PC-3 (cell line): ENCODE data around the gene ZNF426. TPM values are rescaled to one million over a fixed set of nuclear protein-coding genes. Genes with fewer than 3 reads are reported as not detected.

ENCODE experiments used
- ATAC-seq: fragments of 200-7000 bp; cut with Tn5 transposase; 2 replicates; pipeline ENCODE4 v1.9.1; 2020; ENCODE audit warnings: mild to moderate bottlenecking, moderate library complexity
- BruUV-seq: library from RNA; stranded (reverse); fragments of 400-500 nt; replicated peaks from 2 replicates; lab custom pipeline; 2021; lab: Mats Ljungman, UMichigan
- CTCF ChIA-PET: fragments of 300-600 bp; sonication (Branson Sonifier 250); formaldehyde crosslinking; loops from one replicate; lab custom pipeline; 2022; ENCODE audit warnings: antibody characterized with exemption; lab: Charles Lee
- POLR2A ChIA-PET: fragments of 300-600 bp; sonication (Branson Sonifier 250); formaldehyde crosslinking; loops from one replicate; lab custom pipeline; 2022; ENCODE audit warnings: antibody characterized with exemption; ENCODE audit not compliant: unreplicated experiment; lab: Charles Lee
- DNase-seq: peaks from one replicate; pipeline ENCODE4 v3.0.0-alpha.2; 2015
- H2AFZ ChIP-seq: fragments of 300-600 bp; sonication (generic); 2 replicates; pipeline ENCODE4 v1.6.0; 2016; ENCODE audit warnings: antibody characterized with exemption, low read length
- H3F3A ChIP-seq: fragments of 300-600 bp; sonication (generic); one replicate; pipeline ENCODE4 v1.6.0; 2017; ENCODE audit warnings: antibody characterized with exemption, low read length, control low read depth, mild to moderate bottlenecking; ENCODE audit not compliant: unreplicated experiment
- H3K27ac ChIP-seq: fragments of 300-600 bp; sonication (generic); 2 replicates; pipeline ENCODE4 v1.5.1; 2016; ENCODE audit warnings: mild to moderate bottlenecking, low read length
- H3K27me3 ChIP-seq: fragments of 300-600 bp; sonication (generic); 2 replicates; pipeline ENCODE4 v1.6.1; 2016; ENCODE audit warnings: low read length, mixed read lengths
- H3K36me3 ChIP-seq: fragments of 300-600 bp; sonication (generic); 2 replicates; pipeline ENCODE4 v1.6.1; 2016; ENCODE audit warnings: low read depth, mixed run types, low read length, mixed read lengths
- H3K4me1 ChIP-seq: fragments of 300-600 bp; sonication (generic); 2 replicates; pipeline ENCODE4 v1.5.1; 2016; ENCODE audit warnings: low read length; ENCODE audit not compliant: insufficient read depth
- H3K4me2 ChIP-seq: fragments of 300-600 bp; sonication (generic); 2 replicates; pipeline ENCODE4 v1.6.0; 2016; ENCODE audit warnings: low read length
- H3K4me3 ChIP-seq: fragments of 300-600 bp; sonication (generic); 2 replicates; pipeline ENCODE4 v1.5.1; 2016; ENCODE audit warnings: mild to moderate bottlenecking, low read length, mixed read lengths
- H3K79me2 ChIP-seq: fragments of 300-600 bp; sonication (generic); 2 replicates; pipeline ENCODE4 v1.6.1; 2017; ENCODE audit warnings: low read length, mixed read lengths
- H3K9ac ChIP-seq: fragments of 300-600 bp; sonication (generic); 2 replicates; pipeline ENCODE4 v1.6.0; 2016; ENCODE audit warnings: mild to moderate bottlenecking, low read length
- H3K9me2 ChIP-seq: fragments of 300-600 bp; sonication (generic); replicated peaks from 2 replicates; pipeline ENCODE4 v1.6.1; 2016; ENCODE audit warnings: mixed run types, low read length, mixed read lengths
- H3K9me3 ChIP-seq: fragments of 300-600 bp; sonication (generic); 2 replicates; pipeline ENCODE4 v1.6.1; 2016; ENCODE audit warnings: low read length, mixed read lengths
- H4K20me1 ChIP-seq: fragments of 300-600 bp; sonication (generic); 2 replicates; pipeline ENCODE4 v1.6.1; 2016; ENCODE audit warnings: low read length, mixed read lengths
- EZH2 ChIP-seq: fragments of 300-600 bp; sonication (generic); IDR thresholded peaks from one replicate; pipeline ENCODE4 v1.6.1; 2017; ENCODE audit warnings: antibody characterized with exemption, mild to moderate bottlenecking, low read length; ENCODE audit not compliant: unreplicated experiment
- EZH2phosphoT487 ChIP-seq: fragments of 300-600 bp; sonication (generic); IDR thresholded peaks from 2 replicates; pipeline ENCODE4 v1.6.1; 2018; ENCODE audit warnings: mild to moderate bottlenecking, antibody characterized with exemption, low read length, borderline replicate concordance
- intact Hi-C: fragments of 100-400 bp; cut with micrococcal nuclease; formaldehyde crosslinking; loops from 2 replicates; pipeline ENCODE4 v1.9.0; 2023
- total RNA-seq: library from RNA; depleted of rRNA; stranded (reverse); fragments of >200 nt; gene quantifications from 2 replicates; pipeline ENCODE4 v1.2.3, GENCODE V29; 2014
- TF ChIP-seq, protein P1 (sequence below): fragments of 300-600 bp; sonication (generic); conservative IDR thresholded peaks from 2 replicates; pipeline ENCODE4 v1.5.1; 2017; ENCODE audit warnings: antibody characterized with exemption, low read depth, mild to moderate bottlenecking, low read length

Gene ZNF426
- total RNA-seq, 1 experiment from 2014 or later, result 8.2 TPM

DNA sequence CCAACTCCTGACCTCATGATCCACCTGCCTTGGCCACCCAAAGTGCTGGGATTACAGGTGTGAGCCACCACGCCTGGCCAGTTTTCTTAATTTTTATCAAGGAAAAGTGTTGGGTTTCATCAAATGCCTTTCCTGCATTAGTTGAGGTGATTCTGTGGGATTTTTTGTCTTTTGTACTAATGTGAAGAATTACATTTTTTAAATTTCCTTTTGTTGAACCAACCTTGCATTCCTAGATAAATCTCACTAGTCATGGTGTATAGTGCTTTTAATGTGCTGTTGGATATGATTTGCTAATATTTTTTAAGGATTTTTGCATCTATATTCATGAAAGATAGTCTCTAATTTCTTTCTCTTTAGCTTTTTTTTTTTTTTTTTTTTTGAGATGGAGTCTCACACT lies 37.6 kb downstream of the ZNF426 start:
- Histone ChIP-seq H4K20me1 (no peaks in the 10 kb centered on the region), H3K4me2 (no peak overlapping the region), H2AFZ (no peak overlapping the region), H3K9me2 (no peaks in the 10 kb centered on the region), H3K4me3 (no peak overlapping the region), H3K9ac (no peak overlapping the region), H3K9me3 (peaks cover 48% of the 10 kb centered on the region), H3K27me3 (no peaks in the 10 kb centered on the region), H3K36me3 (no peaks in the 10 kb centered on the region), H3K4me1 (no peaks in the 10 kb centered on the region), H3K79me2 (no peaks in the 10 kb centered on the region), H3F3A (no peaks in the 10 kb centered on the region), H3K27ac (no peak overlapping the region)
- no TSS peak for BruUV-seq
- CTCF ChIA-PET, result no interaction called here
- ATAC-seq (no peak), DNase-seq (no peak)
- POLR2A ChIA-PET, result no interaction called here
- intact Hi-C loops, result no loop called here
- TF ChIP-seq EZH2 (no peak), EZH2phosphoT487 (no peak)
- TF ChIP-seq, protein P1, sequence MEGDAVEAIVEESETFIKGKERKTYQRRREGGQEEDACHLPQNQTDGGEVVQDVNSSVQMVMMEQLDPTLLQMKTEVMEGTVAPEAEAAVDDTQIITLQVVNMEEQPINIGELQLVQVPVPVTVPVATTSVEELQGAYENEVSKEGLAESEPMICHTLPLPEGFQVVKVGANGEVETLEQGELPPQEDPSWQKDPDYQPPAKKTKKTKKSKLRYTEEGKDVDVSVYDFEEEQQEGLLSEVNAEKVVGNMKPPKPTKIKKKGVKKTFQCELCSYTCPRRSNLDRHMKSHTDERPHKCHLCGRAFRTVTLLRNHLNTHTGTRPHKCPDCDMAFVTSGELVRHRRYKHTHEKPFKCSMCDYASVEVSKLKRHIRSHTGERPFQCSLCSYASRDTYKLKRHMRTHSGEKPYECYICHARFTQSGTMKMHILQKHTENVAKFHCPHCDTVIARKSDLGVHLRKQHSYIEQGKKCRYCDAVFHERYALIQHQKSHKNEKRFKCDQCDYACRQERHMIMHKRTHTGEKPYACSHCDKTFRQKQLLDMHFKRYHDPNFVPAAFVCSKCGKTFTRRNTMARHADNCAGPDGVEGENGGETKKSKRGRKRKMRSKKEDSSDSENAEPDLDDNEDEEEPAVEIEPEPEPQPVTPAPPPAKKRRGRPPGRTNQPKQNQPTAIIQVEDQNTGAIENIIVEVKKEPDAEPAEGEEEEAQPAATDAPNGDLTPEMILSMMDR, result no peak

DNA sequence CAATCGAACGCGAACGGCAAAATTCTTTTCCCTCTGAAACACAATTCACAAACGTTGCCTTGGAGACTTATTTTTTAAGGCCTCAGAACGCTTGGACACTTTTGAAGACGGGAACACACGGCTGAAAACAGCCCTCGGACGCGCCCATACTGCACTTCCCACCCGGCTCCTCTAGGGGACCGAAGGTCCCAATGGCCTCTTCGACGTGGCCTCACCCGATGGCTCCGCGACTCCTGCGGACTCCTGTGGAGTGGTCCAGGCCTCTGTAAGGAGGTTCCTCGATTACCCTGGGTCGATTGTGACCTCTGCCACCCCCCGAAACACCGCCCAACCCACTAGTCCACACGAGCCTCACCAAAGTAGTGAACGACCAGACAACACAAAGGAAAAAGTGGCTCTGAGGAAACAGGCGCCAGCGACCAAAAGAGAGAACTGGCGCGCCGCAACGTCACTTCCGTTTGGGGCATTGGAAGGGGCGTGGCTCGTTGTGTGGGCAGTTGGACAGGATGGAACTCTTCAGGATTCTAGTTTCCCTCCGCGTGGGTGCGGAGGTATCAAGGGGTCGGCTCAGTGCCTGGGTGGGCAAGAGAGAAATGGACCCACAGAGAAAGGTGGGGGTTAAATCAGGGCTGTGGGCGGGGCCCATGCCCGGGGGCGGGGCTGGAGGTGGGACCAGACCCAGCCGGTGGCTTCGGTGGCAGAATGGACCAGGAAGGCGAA lies 40.1 kb downstream of the ZNF426 start, which contains the start of gene ZNF560:
Gene ZNF560 (minus strand): TSS at position 434 of the 720 bp plus-strand sequence. CDS start 23,303 bp downstream, outside the sequence.
- no peak within 1 kb of the TSS for H2AFZ ChIP-seq
- no peaks in the 10 kb centered on the region for H3K9me2 ChIP-seq
- no peak for DNase-seq
- intact Hi-C loops, result no loop called here
- H3K79me2 ChIP-seq, result no peaks in the 10 kb centered on the region
- no peaks in the 10 kb centered on the region for H3K4me1 ChIP-seq
- H3K9me3 ChIP-seq, result peaks cover 34% of the 10 kb centered on the region
- TF ChIP-seq EZH2 (no peak), EZH2phosphoT487 (no peak)
- TF ChIP-seq, protein P1, result no peak
- ChIA-PET CTCF (no interaction called here), POLR2A (no interaction called here)
- BruUV-seq, result no TSS peak
- no peak within 1 kb of the TSS for H3K4me2 ChIP-seq
- H4K20me1 ChIP-seq, result no peaks in the 10 kb centered on the region
- H3K27me3 ChIP-seq, result no peaks in the 10 kb centered on the region
- H3F3A ChIP-seq, result no peaks in the 10 kb centered on the region
- H3K4me3 ChIP-seq, result no peak within 1 kb of the TSS
- no peak within 1 kb of the TSS for H3K9ac ChIP-seq
- no peak within 1 kb of the TSS for H3K27ac ChIP-seq
- ATAC-seq, result no peak
- no peaks in the 10 kb centered on the region for H3K36me3 ChIP-seq

DNA sequence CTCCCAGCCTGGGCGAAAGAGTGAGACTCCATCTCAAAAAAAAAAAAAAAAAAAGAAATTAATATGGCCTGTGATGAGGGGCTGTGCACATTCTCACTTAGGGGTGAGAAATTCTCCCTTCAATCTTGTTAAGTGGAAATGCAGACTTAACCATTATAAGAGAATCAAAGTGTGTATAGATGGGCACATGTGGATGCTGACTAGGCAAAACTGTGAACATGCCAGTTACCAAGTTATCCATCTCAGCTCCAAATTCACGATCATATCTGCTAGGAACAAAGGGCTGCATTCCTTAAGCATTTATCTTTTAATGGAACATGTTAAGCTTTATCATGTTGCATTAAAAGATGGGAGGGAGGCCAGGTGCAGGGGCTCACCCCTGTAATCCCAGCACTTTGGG lies 44.3 kb downstream of the ZNF426 start:
- TF ChIP-seq EZH2phosphoT487, result no peak
- TF ChIP-seq EZH2, result no peak
- TF ChIP-seq, protein P1, result no peak
- no peaks in the 10 kb centered on the region for H3K9me2 ChIP-seq
- ChIA-PET CTCF (no interaction called here), POLR2A (no interaction called here)
- no peaks in the 10 kb centered on the region for H3K36me3 ChIP-seq
- no peak for DNase-seq
- H3K27me3 ChIP-seq, result no peaks in the 10 kb centered on the region
- no peak overlapping the region for H3K4me3 ChIP-seq
- ATAC-seq, result no peak
- H2AFZ ChIP-seq, result no peak overlapping the region
- H3F3A ChIP-seq, result no peaks in the 10 kb centered on the region
- H3K9me3 ChIP-seq, result peaks cover 28% of the 10 kb centered on the region
- H3K4me2 ChIP-seq, result no peak overlapping the region
- no peaks in the 10 kb centered on the region for H3K4me1 ChIP-seq
- no peak overlapping the region for H3K9ac ChIP-seq
- no TSS peak for BruUV-seq
- no peak overlapping the region for H3K27ac ChIP-seq
- intact Hi-C loops, result no loop called here
- no peaks in the 10 kb centered on the region for H3K79me2 ChIP-seq
- no peaks in the 10 kb centered on the region for H4K20me1 ChIP-seq
